Measurements from ENCODE around the gene SAMD4A. TPM values are rescaled to one million over a fixed set of nuclear protein-coding genes. Genes with fewer than 3 reads are reported as not detected.

Gene SAMD4A
- total and polyA plus RNA-seq, 11 donors = 45.0 to 247 (median 138) TPM

GRCh38 chr14:54642121-54642520, 75.2 kb downstream of the SAMD4A start:
- H3K4me1 ChIP-seq = peaks cover 0 to 75% (median 35%) of the 10 kb centered on the region in 12 donors
- no peak overlapping the region for H3K4me3 ChIP-seq
- DNase-seq (no peak), ATAC-seq (no peak)
- peak overlapping the region in 1 of 12 donors; percentile 30 for H3K27ac ChIP-seq
- 45 to 63% (median 60%) methylated on average over 2 of the region's 2 CpGs for WGBS, 4 donors
- intact Hi-C loops (cut with DNase I) = loop anchor here in 3 of 10 donors (5.0 to 10.0 kb wide), 2 partner anchors 67 to 75 kb away; partner anchors contain the start of gene SAMD4A (in 2 of the 3)
- TF ChIP-seq POLR2A (IDR thresholded peaks at IDR 0.05) (no peak), CTCF (IDR thresholded peaks at IDR 0.05) (no peak)
- H3K9me3 ChIP-seq = no peaks in the 10 kb centered on the region
- no peaks in the 10 kb centered on the region for H3K36me3 ChIP-seq
- H3K27me3 ChIP-seq = no peaks in the 10 kb centered on the region

- intact Hi-C loops (cut with DNase I) = loop anchor here in 3 of 10 donors (5.0 to 10.0 kb wide), 2 partner anchors 68 to 76 kb away; partner anchors contain the start of gene SAMD4A (in 2 of the 3)
- DNase-seq (no peak), ATAC-seq (peak in 1 of 4 donors; percentile 14)
- Histone ChIP-seq H3K27me3 (no peaks in the 10 kb centered on the region), H3K9me3 (no peaks in the 10 kb centered on the region), H3K4me1 (peaks cover 3 to 73% (median 39%) of the 10 kb centered on the region in 12 donors), H3K27ac (peak overlapping the region in 3 of 12 donors; percentile 9 to 48 (median 30)), H3K36me3 (no peaks in the 10 kb centered on the region), H3K4me3 (no peak overlapping the region)
- WGBS, 4 donors = 65 to 72% (median 68%) methylated on average over 9 of the region's 9 CpGs
- peak in 5 of 12 donors; percentile 14 to 43 (median 25) for TF ChIP-seq CTCF (IDR thresholded peaks at IDR 0.05)
- TF ChIP-seq POLR2A (IDR thresholded peaks at IDR 0.05) = no peak
Observed at GRCh38 chr14:54642801-54643695, 76.1 kb downstream of the SAMD4A start.

GRCh38 chr14:54643696-54644176, 76.8 kb downstream of the SAMD4A start:
- Histone ChIP-seq H3K27me3 (no peaks in the 10 kb centered on the region), H3K4me3 (no peak overlapping the region), H3K27ac (peak overlapping the region in 3 of 12 donors; percentile 16 to 48 (median 30)), H3K36me3 (no peaks in the 10 kb centered on the region), H3K4me1 (peaks cover 3 to 73% (median 40%) of the 10 kb centered on the region in 12 donors), H3K9me3 (no peaks in the 10 kb centered on the region)
- DNase-seq (no peak), ATAC-seq (no peak)
- intact Hi-C loops (cut with DNase I) = loop anchor here in 3 of 10 donors (5.0 to 10.0 kb wide), 2 partner anchors 69 to 76 kb away; partner anchors contain the start of gene SAMD4A (in 2 of the 3)
- WGBS, 4 donors = 79 to 85% (median 80%) methylated on average over 5 of the region's 5 CpGs
- TF ChIP-seq CTCF (IDR thresholded peaks at IDR 0.05) = no peak
- TF ChIP-seq POLR2A (IDR thresholded peaks at IDR 0.05) = no peak

GRCh38 chr14:54645639-54646038, 78.7 kb downstream of the SAMD4A start:
- Histone ChIP-seq H3K4me1 (peaks cover 6 to 77% (median 43%) of the 10 kb centered on the region in 12 donors), H3K4me3 (no peak overlapping the region), H3K27me3 (no peaks in the 10 kb centered on the region), H3K36me3 (no peaks in the 10 kb centered on the region), H3K27ac (peak overlapping the region in 1 of 12 donors; percentile 50), H3K9me3 (no peaks in the 10 kb centered on the region)
- 70 to 81% (median 74%) methylated on average over 3 of the region's 3 CpGs for whole genome bisulfite sequencing, 4 donors
- DNase-seq (no peak), ATAC-seq (no peak)
- TF ChIP-seq POLR2A (IDR thresholded peaks at IDR 0.05) = no peak
- no peak for TF ChIP-seq CTCF (IDR thresholded peaks at IDR 0.05)
- intact Hi-C loops (cut with DNase I) = loop anchor here in 1 of 10 donors (10.0 kb wide), 1 partner anchor 71 kb away; no protein-coding TSS in a partner anchor
